T-helper 22 cell (primary cell): ENCODE results near the gene LECT2.

Source experiments
- DNase-seq: peaks from one replicate; pipeline ENCODE4 v3.0.0-alpha.2; 2020; ENCODE audit warnings: low read depth

The LECT2 gene

DNA sequence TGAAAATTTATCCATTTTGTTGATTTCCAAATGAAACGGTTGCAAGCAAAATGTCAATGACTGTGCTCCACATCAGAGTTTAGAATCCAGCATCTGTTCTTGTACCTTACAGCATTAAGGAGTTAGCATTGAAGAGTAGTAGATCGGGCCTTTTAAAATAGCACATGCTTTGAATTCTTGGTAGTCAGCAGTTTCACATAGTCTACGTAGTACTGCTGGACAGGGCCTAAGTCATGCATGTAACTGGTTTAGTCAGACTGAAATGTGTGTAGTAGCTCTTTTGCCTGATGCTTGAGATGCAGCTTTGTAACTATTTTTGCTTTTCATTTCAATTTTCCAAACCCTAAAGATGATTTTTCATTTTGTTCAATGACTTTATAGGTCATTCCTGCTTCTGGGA, 19.8 kb downstream of the LECT2 start:
- DNase-seq, result no peak

DNA sequence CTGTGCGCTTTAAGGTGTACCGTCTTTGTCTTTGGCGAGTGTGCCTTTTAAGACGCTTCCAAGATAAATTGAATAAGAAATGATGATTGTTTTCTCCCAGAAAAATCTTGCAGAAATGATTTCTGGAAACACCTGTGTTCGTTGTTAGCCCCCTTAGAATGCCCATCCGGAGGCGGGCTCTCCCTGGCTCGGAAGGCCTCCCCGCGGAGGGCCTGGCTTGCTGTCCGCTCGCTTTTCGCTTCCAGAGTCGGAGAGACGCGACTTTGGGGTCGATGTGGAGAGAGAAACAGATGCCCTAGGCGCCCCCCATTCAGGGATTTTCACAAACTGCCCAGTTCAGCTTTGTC, 23.9 kb downstream of the LECT2 start:
- no peak for DNase-seq

DNA sequence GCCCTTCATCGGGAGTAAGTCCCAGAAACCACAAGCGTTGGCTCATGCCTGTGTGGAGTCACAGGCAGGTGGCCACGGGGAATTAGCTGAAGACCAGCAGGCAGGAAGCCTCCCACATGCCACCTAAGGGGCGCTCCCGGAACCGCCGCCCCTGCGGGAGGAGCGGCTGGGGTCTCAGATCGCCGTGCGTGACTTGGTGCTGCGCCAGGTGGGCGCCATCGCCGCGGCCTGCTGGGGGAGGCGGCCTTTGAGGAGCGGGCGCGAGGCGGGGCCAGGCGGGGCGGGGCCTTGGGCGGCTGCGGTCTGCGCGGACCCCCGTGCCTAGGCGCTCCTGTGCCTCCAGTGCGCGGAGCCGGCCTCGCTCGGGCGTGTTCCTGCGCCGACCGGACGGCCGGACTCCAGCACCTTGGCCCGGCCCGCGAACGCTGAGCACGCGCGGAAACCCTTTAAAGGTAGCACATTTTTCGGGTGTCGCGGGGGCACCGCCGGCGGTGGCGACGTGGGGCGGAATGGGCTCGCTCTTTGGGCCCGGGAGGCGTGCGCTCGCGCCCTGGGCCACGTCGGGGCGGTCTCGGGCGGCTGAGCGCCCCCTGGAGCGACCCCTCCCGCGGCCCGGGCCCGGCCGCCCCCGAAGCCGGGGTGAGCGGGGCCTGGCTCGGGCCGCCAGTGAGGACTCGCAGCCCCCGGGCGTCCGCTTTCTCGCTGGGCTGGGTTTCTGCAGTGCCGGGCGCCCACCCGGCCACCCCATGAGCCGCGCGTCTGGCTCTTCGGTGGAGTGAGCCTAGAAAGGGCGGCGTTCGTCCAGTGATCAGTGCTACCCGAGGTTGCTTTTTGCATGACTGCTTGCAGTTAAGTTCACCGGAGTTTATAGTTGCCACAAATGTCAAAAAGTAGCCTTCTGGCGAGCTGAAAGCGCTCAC, 24.5 kb downstream of the LECT2 start:
- DNase-seq, result no peak

DNA sequence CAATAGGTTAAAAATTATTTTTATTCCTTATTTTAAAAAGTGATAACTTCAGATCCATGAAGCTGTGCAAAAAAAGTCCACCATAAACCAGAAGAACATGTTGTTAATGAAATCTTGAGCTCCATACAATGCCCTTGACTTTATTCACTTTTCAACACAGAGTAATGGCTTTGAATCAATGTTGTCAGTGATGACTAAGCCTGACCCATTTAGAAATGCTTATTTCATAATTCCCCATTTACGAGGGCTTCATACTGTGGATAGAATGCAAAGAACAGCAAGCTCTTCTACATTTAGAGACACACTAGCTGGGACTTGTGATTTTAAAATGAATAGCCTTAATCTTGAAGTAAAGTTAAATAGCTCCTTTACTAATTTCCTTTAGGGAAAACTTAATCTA, 33.4 kb downstream of the LECT2 start:
- DNase-seq, result no peak

DNA sequence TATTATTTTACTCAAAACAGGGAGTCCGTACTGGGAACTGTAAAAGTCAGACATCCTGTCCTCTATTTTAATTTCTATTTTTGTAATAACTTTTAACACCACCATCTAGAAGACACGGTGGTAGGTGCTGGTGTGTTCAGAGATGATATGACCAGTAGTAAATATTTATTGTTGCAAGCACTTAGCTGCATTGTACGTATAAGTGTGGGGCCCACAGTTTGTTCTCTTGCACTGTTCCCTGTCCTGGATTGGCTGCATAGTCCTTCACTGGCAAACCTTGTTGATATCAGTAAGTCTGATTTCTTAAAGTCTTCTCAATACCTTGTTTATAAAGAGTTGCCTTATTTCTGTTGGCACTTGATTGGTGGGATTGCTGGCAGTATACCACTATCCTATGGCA, 34.6 kb downstream of the LECT2 start:
- DNase-seq, result no peak

DNA sequence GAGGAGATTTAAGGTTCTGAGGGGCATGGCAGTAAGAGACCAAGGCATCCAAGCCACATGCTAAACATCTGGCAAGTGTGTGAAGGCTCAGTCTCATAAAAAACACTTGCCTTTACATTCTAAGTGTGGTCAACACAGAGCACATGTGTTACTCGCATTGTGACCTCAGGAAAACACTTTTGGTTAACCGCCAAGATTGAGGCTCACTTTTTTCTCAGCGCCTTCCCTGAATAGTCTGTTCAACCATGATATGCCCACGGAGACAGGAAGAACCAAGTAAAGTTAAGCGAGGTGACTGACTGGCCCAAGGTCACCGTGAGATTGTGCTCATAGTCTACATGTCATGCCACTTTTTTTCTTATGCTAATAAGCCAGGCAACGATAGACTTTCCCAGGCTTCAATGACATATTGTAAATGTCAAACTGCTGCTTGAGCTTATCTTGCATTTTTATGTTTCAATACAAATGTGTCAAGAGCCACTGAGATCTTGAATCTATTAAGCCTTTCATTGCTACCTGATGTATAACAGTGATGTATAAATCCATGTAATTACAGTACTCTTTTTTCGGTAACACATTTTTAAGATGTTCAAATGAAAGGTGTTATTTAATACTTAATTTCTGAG, 38.0 kb downstream of the LECT2 start:
- no peak for DNase-seq

DNA sequence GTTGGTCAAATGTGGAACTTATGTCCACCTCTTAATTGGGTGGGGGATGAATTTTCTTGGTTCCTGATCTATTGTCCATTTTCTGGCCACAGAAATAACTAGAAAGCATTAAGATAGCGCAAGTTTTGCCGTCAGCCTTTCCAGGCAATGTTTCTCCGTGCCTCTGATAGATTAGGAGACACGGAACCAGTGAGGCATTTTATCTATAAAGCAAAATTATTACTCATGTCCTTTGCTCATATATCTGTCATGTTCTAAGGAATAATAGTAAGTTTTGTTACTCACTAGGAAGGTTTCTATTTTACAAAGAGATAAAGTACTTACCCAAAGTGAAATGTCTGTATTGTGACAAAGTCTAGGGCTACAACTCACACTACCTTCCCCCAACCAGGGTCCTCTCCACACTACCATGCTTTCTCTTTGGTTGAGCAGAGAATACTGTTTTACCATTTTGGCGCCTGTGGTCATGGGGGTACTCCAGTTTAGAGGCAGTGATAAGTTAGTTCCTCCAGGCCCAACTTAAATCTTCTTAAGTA, 39.2 kb downstream of the LECT2 start:
- no peak for DNase-seq

DNA sequence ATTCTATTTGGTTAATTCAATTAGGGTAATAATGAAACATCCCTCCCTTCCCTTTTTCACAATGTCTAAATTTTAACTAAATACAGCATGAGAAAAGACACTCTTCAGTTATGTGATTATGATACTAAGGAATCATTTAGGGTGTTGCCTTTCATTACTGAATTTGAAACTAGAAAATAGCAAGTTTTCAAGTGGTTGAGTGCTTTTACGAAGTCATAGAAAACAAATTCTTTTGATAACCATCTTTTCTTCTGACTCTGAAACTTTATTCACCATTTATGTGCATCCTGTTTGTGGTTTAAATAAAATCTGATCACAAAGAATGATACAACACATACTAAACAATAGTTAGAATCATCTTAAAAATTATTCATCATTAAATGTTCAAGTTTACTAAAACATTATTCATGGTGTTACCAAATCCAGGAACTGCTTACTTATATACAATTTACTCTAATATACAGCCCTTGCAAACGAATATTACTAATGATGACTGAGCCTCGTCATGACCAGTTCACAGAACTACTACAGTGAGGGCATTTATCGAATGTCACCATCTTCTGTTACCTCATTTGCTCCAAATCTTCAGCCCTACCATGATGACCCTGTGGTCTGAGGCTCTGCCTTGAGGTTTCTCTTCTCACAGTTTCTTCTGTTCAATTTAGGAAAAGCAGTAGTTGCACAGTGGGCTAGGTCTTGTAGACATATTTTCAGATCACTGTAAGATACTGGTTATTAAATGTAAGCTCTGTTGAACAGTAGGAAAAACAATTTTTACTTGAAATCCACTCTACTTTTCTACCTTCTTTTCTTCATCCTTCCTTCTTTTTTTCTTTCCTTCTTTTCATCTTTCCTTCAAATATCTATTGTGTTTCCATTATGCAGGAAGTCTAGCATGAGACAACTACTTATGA, 40.8 kb downstream of the LECT2 start:
- no peak for DNase-seq

DNA sequence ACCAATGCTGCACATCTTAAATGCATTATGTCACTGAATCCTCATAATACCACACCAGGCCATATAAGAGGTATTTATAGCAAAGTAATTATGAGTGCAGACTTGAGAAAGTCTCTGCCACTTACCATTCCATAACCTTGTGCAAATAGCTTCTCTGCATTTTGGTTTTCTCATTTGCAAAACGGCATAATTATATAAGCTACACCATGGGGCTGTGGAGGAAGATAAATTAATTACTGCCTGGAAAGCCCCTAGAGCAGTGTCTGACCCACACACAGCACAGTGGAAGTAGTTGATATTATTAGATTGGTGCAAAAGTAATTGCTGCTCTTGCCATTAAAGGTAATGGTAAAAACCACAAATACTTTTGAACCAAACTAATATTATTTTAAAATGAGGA, 49.6 kb downstream of the LECT2 start:
- DNase-seq, result no peak

DNA sequence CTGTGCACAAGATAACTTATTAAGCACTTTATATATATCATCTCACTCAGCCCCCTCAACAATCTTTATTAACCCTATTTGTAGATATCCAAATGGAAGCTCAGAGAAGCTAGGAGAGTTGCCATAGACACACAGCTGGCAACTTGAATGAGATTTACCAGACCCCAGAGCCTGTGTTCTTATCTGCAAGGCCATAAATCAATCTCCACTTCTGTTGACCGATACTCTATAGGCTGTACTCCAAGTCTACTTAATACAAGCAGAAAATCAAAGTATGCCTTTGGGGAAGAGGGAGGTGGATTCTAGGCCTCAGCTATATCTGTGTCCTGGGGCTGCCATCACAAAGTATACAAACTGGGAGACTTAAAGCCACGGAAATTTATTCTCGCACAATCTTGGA, 53.1 kb downstream of the LECT2 start:
- DNase-seq, result no peak

DNA sequence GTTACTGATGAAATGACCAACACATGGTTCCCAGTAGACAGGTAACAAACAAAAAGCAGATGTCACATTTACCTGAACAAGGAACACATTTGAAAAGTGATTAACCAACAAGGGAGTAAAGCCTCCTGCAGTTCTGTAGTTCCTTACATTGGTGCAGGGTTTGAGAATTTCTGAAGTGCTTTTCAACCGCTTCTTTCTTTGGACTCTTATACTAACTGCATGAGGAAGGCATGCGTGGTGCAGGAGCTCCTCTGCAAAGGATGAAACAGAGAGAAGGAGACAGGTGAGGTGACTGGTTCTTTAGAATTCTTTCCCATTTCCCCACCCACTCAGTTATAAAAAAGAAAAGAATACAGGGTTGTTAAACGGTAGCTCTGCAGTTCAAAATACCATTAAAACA, 54.5 kb downstream of the LECT2 start:
- no peak for DNase-seq

DNA sequence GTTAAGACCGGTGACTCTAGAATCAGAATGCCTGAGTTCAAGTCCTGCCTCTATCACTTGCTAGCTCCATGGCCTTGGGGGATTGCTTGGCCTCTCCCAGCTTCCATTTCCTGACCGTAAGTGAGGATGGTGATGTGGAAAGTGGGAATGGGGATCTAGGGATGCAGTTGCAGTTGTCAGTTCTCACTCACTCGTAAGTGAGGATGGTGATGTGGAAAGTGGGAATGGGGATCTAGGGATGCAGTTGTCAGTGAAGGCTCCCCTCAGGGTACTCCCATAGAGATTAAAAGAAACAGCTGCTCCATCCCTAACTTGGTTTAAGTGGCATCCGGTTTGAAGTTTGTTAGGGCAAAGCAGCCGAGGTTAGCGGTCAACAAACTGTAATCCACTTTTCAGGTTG, 56.1 kb downstream of the LECT2 start:
- DNase-seq, result no peak
